Mesendoderm (in vitro differentiated cells): ENCODE measurements around the gene TRRAP.

Source experiments
- DNase-seq: peaks from one replicate; pipeline ENCODE4 v3.0.0; 2013
- H2AK5ac ChIP-seq: 2 replicates; pipeline ENCODE4 v1.6.1; 2013; ENCODE audit warnings: low read length, inconsistent platforms
- H2BK120ac ChIP-seq: 2 replicates; pipeline ENCODE4 v1.6.1; 2013; ENCODE audit warnings: low read depth, mild to moderate bottlenecking, low read length, moderate library complexity, mixed read lengths
- H2BK15ac ChIP-seq: replicated peaks from 2 replicates; pipeline ENCODE4 v1.6.1; 2013; ENCODE audit warnings: low read depth, mild to moderate bottlenecking, moderate library complexity
- H2BK5ac ChIP-seq: 2 replicates; pipeline ENCODE4 v1.6.1; 2013; ENCODE audit warnings: low read length, inconsistent platforms
- H3K18ac ChIP-seq: 2 replicates; pipeline ENCODE4 v1.6.1; 2013; ENCODE audit warnings: mild to moderate bottlenecking, low read length, mixed read lengths
- H3K23ac ChIP-seq: one replicate; pipeline ENCODE4 v1.6.1; 2013; ENCODE audit warnings: low read length
- H3K27ac ChIP-seq: 2 replicates; pipeline ENCODE4 v1.5.1; 2013; ENCODE audit warnings: low read depth, mild to moderate bottlenecking, inconsistent platforms, low read length, moderate library complexity
- H3K27me3 ChIP-seq: 2 replicates; pipeline ENCODE4 v1.6.1; 2013; ENCODE audit warnings: low read length, control low read depth, mild to moderate bottlenecking, inconsistent platforms; ENCODE audit not compliant: insufficient read depth, poor library complexity
- H3K36me3 ChIP-seq: 2 replicates; pipeline ENCODE4 v1.6.1; 2013; ENCODE audit warnings: low read length, inconsistent platforms; ENCODE audit not compliant: control insufficient read depth, insufficient read depth
- H3K4ac ChIP-seq: one replicate; pipeline ENCODE4 v1.6.1; 2013; ENCODE audit warnings: low read depth, mild to moderate bottlenecking, low read length, moderate library complexity
- H3K4me1 ChIP-seq: 2 replicates; pipeline ENCODE4 v1.6.1; 2013; ENCODE audit warnings: low read depth, low read length, inconsistent platforms; ENCODE audit not compliant: control insufficient read depth
- H3K4me2 ChIP-seq: 2 replicates; pipeline ENCODE4 v1.6.1; 2013; ENCODE audit warnings: low read length
- H3K4me3 ChIP-seq: 2 replicates; pipeline ENCODE4 v1.5.1; 2013; ENCODE audit warnings: mild to moderate bottlenecking, low read length
- H3K56ac ChIP-seq: one replicate; pipeline ENCODE4 v1.6.1; 2013; ENCODE audit warnings: low read length
- H3K79me1 ChIP-seq: 2 replicates; pipeline ENCODE4 v1.6.1; 2013; ENCODE audit warnings: low read length, inconsistent platforms
- H3K79me2 ChIP-seq: 2 replicates; pipeline ENCODE4 v1.6.1; 2013; ENCODE audit warnings: mild to moderate bottlenecking, low read length; ENCODE audit not compliant: control insufficient read depth, insufficient read depth
- H3K9ac ChIP-seq: 2 replicates; pipeline ENCODE4 v1.6.1; 2013; ENCODE audit warnings: low read length, inconsistent platforms
- H4K5ac ChIP-seq: one replicate; pipeline ENCODE4 v1.6.1; 2013; ENCODE audit warnings: low read length
- H4K8ac ChIP-seq: one replicate; pipeline ENCODE4 v1.6.1; 2013; ENCODE audit warnings: low read depth, mild to moderate bottlenecking, control low read depth, low read length, moderate library complexity
- WGBS: extraction: QIAGEN DNeasy Blood & Tissue Kit; methylation state at CpG from one replicate; pipeline ENCODE4 v1.1.7; 2013; ENCODE audit warnings: low lambda C conversion rate, missing lambda C conversion rate; ENCODE audit not compliant: insufficient coverage; ENCODE audit errors: extremely low coverage; 5-methylcytosine and 5-hydroxymethylcytosine counted together

TRRAP gene

GRCh38 chr7:98956469-98956868 lies 78.1 kb downstream of the TRRAP start:
- Histone ChIP-seq H3K27ac (no peak overlapping the region), H2AK5ac (no peak overlapping the region), H3K23ac (no peak overlapping the region), H3K36me3 (peaks cover 21% of the 10 kb centered on the region), H3K4me1 (no peaks in the 10 kb centered on the region), H3K79me2 (no peaks in the 10 kb centered on the region), H3K4ac (no peak overlapping the region), H2BK15ac (no peak overlapping the region), H2BK5ac (no peak overlapping the region), H3K9ac (no peak overlapping the region), H3K79me1 (no peaks in the 10 kb centered on the region), H4K5ac (no peak overlapping the region), H3K4me2 (no peak overlapping the region), H4K8ac (no peak overlapping the region), H3K27me3 (no peaks in the 10 kb centered on the region), H3K56ac (no peak overlapping the region), H3K18ac (no peak overlapping the region), H2BK120ac (no peak overlapping the region), H3K4me3 (no peak overlapping the region)
- no peak for DNase-seq
- WGBS = no CpG with 5 or more reads among the region's 9 CpGs

DNA sequence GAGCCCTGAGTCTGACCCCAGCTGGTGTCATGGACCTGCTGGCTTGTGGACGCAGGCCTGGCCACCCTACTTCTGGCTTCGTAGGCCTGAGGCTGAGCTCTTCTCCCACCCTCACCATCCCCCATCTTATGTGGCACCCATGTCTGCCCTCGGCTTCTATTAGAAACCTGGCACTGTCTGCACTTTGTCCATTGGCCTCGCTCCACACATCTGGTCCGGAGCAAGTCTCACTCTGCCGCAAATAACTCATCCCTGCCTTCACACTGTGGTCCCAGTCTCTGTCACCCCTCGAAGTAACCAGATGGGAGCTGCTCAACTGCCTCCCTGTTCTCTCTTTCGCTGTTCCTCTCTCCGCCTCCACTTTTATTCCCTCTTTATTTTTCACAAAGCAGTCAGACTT lies 78.6 kb downstream of the TRRAP start:
- Histone ChIP-seq H3K4ac (no peak overlapping the region), H2BK15ac (no peak overlapping the region), H3K4me2 (no peak overlapping the region), H3K79me1 (no peaks in the 10 kb centered on the region), H3K18ac (no peak overlapping the region), H3K27ac (no peak overlapping the region), H4K8ac (no peak overlapping the region), H3K79me2 (no peaks in the 10 kb centered on the region), H3K56ac (no peak overlapping the region), H4K5ac (no peak overlapping the region), H3K23ac (no peak overlapping the region), H2AK5ac (no peak overlapping the region), H3K4me1 (no peaks in the 10 kb centered on the region), H3K4me3 (no peak overlapping the region), H2BK120ac (no peak overlapping the region), H3K36me3 (peaks cover 18% of the 10 kb centered on the region), H3K9ac (no peak overlapping the region), H2BK5ac (no peak overlapping the region), H3K27me3 (no peaks in the 10 kb centered on the region)
- WGBS = no CpG with 5 or more reads among the region's 9 CpGs
- no peak for DNase-seq

DNA sequence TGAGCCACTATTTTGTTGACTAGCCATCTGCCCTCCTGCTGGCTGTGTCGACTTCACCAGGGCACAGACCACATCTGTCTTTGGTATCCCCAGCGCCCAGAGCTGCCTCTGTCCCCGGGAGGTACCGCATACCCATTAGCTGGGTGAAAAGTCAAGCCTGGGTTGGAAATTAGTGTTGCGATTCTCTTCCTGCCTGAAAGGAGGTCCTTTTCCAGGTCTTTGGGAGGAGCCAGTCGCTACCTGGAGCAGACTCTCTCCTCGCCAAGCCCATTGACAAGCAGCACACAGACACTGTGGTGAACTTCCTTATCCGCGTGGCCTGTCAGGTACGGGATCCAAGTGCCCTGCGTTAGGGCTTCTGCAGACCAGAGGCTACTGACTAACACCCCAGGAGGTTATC lies 79.4 kb downstream of the TRRAP start:
- Histone ChIP-seq H2BK120ac (no peak overlapping the region), H3K9ac (no peak overlapping the region), H3K23ac (no peak overlapping the region), H3K79me2 (no peaks in the 10 kb centered on the region), H3K4ac (no peak overlapping the region), H2AK5ac (no peak overlapping the region), H3K18ac (no peak overlapping the region), H3K27me3 (no peaks in the 10 kb centered on the region), H3K36me3 (peaks cover 24% of the 10 kb centered on the region), H2BK15ac (no peak overlapping the region), H4K5ac (no peak overlapping the region), H3K4me1 (no peaks in the 10 kb centered on the region), H2BK5ac (no peak overlapping the region), H3K4me2 (no peak overlapping the region), H3K79me1 (no peaks in the 10 kb centered on the region), H3K56ac (no peak overlapping the region), H4K8ac (no peak overlapping the region), H3K27ac (no peak overlapping the region), H3K4me3 (no peak overlapping the region)
- peak; percentile 3 for DNase-seq
- no CpG with 5 or more reads among the region's 11 CpGs for WGBS

DNA sequence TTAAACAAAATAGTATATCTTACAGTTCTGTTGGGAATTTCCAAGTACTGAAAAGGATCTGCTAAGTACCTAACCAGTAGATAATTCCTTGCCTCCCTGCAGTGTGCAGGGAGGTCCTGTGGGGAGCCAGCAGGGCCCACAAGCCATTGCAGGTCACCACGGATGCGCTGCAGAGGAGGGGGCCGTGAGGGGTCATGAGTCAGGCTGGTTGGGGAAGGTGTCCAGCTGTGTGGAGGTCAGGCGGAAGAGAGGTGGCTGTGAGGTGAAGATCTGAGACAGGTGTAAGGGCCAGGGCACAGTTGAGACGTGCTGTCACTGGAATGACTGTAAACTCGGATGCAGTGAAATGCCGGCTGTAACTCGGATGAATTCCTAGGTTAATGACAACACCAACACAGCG lies 80.6 kb downstream of the TRRAP start:
- no peak overlapping the region for H4K5ac ChIP-seq
- no peak overlapping the region for H3K56ac ChIP-seq
- no CpG with 5 or more reads among the region's 9 CpGs for WGBS
- no peak overlapping the region for H3K4me2 ChIP-seq
- H2BK15ac ChIP-seq = no peak overlapping the region
- no peak overlapping the region for H3K27ac ChIP-seq
- H3K18ac ChIP-seq = no peak overlapping the region
- H3K4me1 ChIP-seq = no peaks in the 10 kb centered on the region
- H2BK120ac ChIP-seq = no peak overlapping the region
- H3K4ac ChIP-seq = no peak overlapping the region
- no peaks in the 10 kb centered on the region for H3K27me3 ChIP-seq
- no peak overlapping the region for H3K9ac ChIP-seq
- H4K8ac ChIP-seq = no peak overlapping the region
- no peak overlapping the region for H2AK5ac ChIP-seq
- no peak overlapping the region for H2BK5ac ChIP-seq
- H3K79me2 ChIP-seq = no peaks in the 10 kb centered on the region
- no peak overlapping the region for H3K23ac ChIP-seq
- H3K79me1 ChIP-seq = no peaks in the 10 kb centered on the region
- no peak overlapping the region for H3K4me3 ChIP-seq
- no peak for DNase-seq
- peaks cover 20% of the 10 kb centered on the region for H3K36me3 ChIP-seq

DNA sequence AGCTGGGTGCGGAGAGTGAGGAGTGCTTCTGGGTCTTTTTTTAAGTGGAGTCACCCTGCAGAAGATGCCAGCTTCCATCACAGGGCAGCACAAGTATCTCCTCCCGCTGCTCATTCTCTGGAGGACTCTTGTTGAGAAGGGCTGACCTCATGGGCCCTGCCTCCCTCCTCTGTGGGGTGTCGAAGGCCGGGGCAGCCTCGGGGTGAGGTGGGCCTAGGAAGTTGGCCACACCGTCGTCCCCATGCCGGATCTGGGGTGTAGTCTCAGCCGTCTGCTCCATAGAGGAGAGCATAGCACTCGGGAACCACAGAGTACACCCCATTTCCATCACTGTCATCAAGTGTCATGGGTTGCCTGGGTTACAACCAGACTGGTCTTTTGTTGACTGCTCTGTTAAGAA lies 85.0 kb downstream of the TRRAP start:
- Histone ChIP-seq H2BK5ac (no peak overlapping the region), H3K9ac (no peak overlapping the region), H3K18ac (no peak overlapping the region), H3K27ac (no peak overlapping the region), H3K4me3 (no peak overlapping the region), H2BK15ac (no peak overlapping the region), H3K79me1 (no peaks in the 10 kb centered on the region), H3K36me3 (peaks cover 23% of the 10 kb centered on the region), H3K23ac (no peak overlapping the region), H3K27me3 (no peaks in the 10 kb centered on the region), H4K5ac (no peak overlapping the region), H3K79me2 (no peaks in the 10 kb centered on the region), H2AK5ac (no peak overlapping the region), H3K4me2 (no peak overlapping the region), H4K8ac (no peak overlapping the region), H3K4ac (no peak overlapping the region), H3K56ac (no peak overlapping the region), H3K4me1 (no peaks in the 10 kb centered on the region), H2BK120ac (no peak overlapping the region)
- DNase-seq = no peak
- no CpG with 5 or more reads among the region's 10 CpGs for WGBS

- no peaks in the 10 kb centered on the region for H3K79me2 ChIP-seq
- H2BK5ac ChIP-seq = no peak overlapping the region
- H3K4ac ChIP-seq = no peak overlapping the region
- H3K4me2 ChIP-seq = no peak overlapping the region
- peaks cover 27% of the 10 kb centered on the region for H3K36me3 ChIP-seq
- no peak overlapping the region for H3K18ac ChIP-seq
- H4K8ac ChIP-seq = no peak overlapping the region
- no peak overlapping the region for H3K27ac ChIP-seq
- no peak for DNase-seq
- WGBS = no CpG with 5 or more reads among the region's 10 CpGs
- H3K9ac ChIP-seq = no peak overlapping the region
- no peaks in the 10 kb centered on the region for H3K27me3 ChIP-seq
- no peak overlapping the region for H3K56ac ChIP-seq
- H2BK15ac ChIP-seq = no peak overlapping the region
- H3K4me3 ChIP-seq = no peak overlapping the region
- no peaks in the 10 kb centered on the region for H3K4me1 ChIP-seq
- no peak overlapping the region for H3K23ac ChIP-seq
- H4K5ac ChIP-seq = no peak overlapping the region
- H2BK120ac ChIP-seq = no peak overlapping the region
- H3K79me1 ChIP-seq = no peaks in the 10 kb centered on the region
- no peak overlapping the region for H2AK5ac ChIP-seq
Observed at GRCh38 chr7:98964596-98964995, 86.3 kb downstream of the TRRAP start.
